ENCODE measurements around the gene CELSR1. TPM values are rescaled to one million over a fixed set of nuclear protein-coding genes. Genes with fewer than 3 reads are reported as not detected.

The CELSR1 gene
- polyA plus RNA-seq, 1 experiment, result 0.14 TPM

GRCh38 chr22:46450931-46451561, 86.4 kb downstream of the CELSR1 start:
- CTCF ChIA-PET, result no interaction called here
- no peak for TF ChIP-seq CTCF (IDR thresholded peaks at IDR 0.05; ENCODE audit: low read depth, low read length)
- Histone ChIP-seq H3K4me3 (ENCODE audit: low read depth, low read length) (no peak overlapping the region), H3K27ac (ENCODE audit: low read depth, low read length) (no peak overlapping the region), H3K9me3 (ENCODE audit: control insufficient read depth, insufficient read depth, low read length) (peaks cover 3% of the 10 kb centered on the region; the same call in 1 of the 2 replicates), H3K27me3 (ENCODE audit: control insufficient read depth, insufficient read depth, low read length) (peaks cover 40% of the 10 kb centered on the region)
- POLR2A ChIA-PET, result interaction anchor here (0.5 kb wide), 1 partner anchor 40 kb away, joined by 4 read pairs; no protein-coding TSS in a partner anchor
- no peak for DNase-seq (ENCODE audit: low read depth, low spot score)

- Histone ChIP-seq H3K9me3 (ENCODE audit: control insufficient read depth, insufficient read depth, low read length) (peaks cover 3% of the 10 kb centered on the region; the same call in 1 of the 2 replicates), H3K4me3 (ENCODE audit: low read depth, low read length) (no peak overlapping the region), H3K27me3 (ENCODE audit: control insufficient read depth, insufficient read depth, low read length) (peaks cover 39% of the 10 kb centered on the region), H3K27ac (ENCODE audit: low read depth, low read length) (no peak overlapping the region)
- DNase-seq (ENCODE audit: low read depth, low spot score), result no peak
- no peak for TF ChIP-seq CTCF (IDR thresholded peaks at IDR 0.05; ENCODE audit: low read depth, low read length)
- CTCF ChIA-PET, result no interaction called here
- POLR2A ChIA-PET, result interaction anchor here (0.5 kb wide), 1 partner anchor 41 kb away, joined by 4 read pairs; no protein-coding TSS in a partner anchor
These were observed 87.3 kb downstream of the CELSR1 start for GRCh38 chr22:46449974-46450745.

GRCh38 chr22:46449116-46449691, 88.2 kb downstream of the CELSR1 start:
- CTCF ChIA-PET, result no interaction called here
- POLR2A ChIA-PET, result no interaction called here

GRCh38 chr22:46448333-46448732, 89.1 kb downstream of the CELSR1 start:
- POLR2A ChIA-PET, result no interaction called here
- no peak for DNase-seq (ENCODE audit: low read depth, low spot score)
- H3K4me3 ChIP-seq (ENCODE audit: low read depth, low read length), result no peak overlapping the region
- CTCF ChIA-PET, result no interaction called here
- no peak overlapping the region for H3K27ac ChIP-seq (ENCODE audit: low read depth, low read length)
- no peaks in the 10 kb centered on the region for H3K9me3 ChIP-seq (ENCODE audit: control insufficient read depth, insufficient read depth, low read length)
- H3K27me3 ChIP-seq (ENCODE audit: control insufficient read depth, insufficient read depth, low read length), result peaks cover 27% of the 10 kb centered on the region
- TF ChIP-seq CTCF (IDR thresholded peaks at IDR 0.05; ENCODE audit: low read depth, low read length), result no peak

More at GRCh38 chr22:46449116-46449691, 88.2 kb downstream of the CELSR1 start:
- no peak overlapping the region for H3K27ac ChIP-seq (ENCODE audit: low read depth, low read length)
- peaks cover 3% of the 10 kb centered on the region; the same call in 1 of the 2 replicates for H3K9me3 ChIP-seq (ENCODE audit: control insufficient read depth, insufficient read depth, low read length)
- peaks cover 32% of the 10 kb centered on the region for H3K27me3 ChIP-seq (ENCODE audit: control insufficient read depth, insufficient read depth, low read length)
- no peak overlapping the region for H3K4me3 ChIP-seq (ENCODE audit: low read depth, low read length)
- no peak for TF ChIP-seq CTCF (IDR thresholded peaks at IDR 0.05; ENCODE audit: low read depth, low read length)
- DNase-seq (ENCODE audit: low read depth, low spot score), result no peak

GRCh38 chr22:46447906-46448305, 89.5 kb downstream of the CELSR1 start:
- no peak overlapping the region for H3K27ac ChIP-seq (ENCODE audit: low read depth, low read length)
- TF ChIP-seq CTCF (IDR thresholded peaks at IDR 0.05; ENCODE audit: low read depth, low read length), result no peak
- H3K27me3 ChIP-seq (ENCODE audit: control insufficient read depth, insufficient read depth, low read length), result peaks cover 25% of the 10 kb centered on the region
- no peak for DNase-seq (ENCODE audit: low read depth, low spot score)
- ChIA-PET CTCF (no interaction called here), POLR2A (no interaction called here)
- no peaks in the 10 kb centered on the region for H3K9me3 ChIP-seq (ENCODE audit: control insufficient read depth, insufficient read depth, low read length)
- H3K4me3 ChIP-seq (ENCODE audit: low read depth, low read length), result no peak overlapping the region

Data from AG04450 (cell line).